GM18519 (cell line): ENCODE results near the gene AUTS2.

Experiments
- ATAC-seq: cut with Tn5 transposase; IDR thresholded peaks from one replicate; pipeline ENCODE4 v1.9.1; 2021; ENCODE audit warnings: mild to moderate bottlenecking, moderate library complexity; ENCODE audit not compliant: unreplicated experiment, low FRiP score

Gene AUTS2

GRCh38 chr7:70752794-70753241, 1154.5 kb downstream of the AUTS2 start:
- ATAC-seq = no peak

GRCh38 chr7:70756789-70757188, 1158.5 kb downstream of the AUTS2 start:
- no peak for ATAC-seq

- ATAC-seq = no peak
Measured at GRCh38 chr7:70758646-70759045, 1160.4 kb downstream of the AUTS2 start.

GRCh38 chr7:70759674-70760073, 1161.4 kb downstream of the AUTS2 start:
- ATAC-seq = no peak

GRCh38 chr7:70761711-70762328, 1163.5 kb downstream of the AUTS2 start:
- ATAC-seq = no peak

GRCh38 chr7:70762696-70763095, 1164.4 kb downstream of the AUTS2 start:
- ATAC-seq = no peak

- ATAC-seq = peak; percentile 72
Measured at GRCh38 chr7:70763961-70764691, 1165.9 kb downstream of the AUTS2 start.

- no peak for ATAC-seq
Measured at GRCh38 chr7:70764701-70765208, 1166.5 kb downstream of the AUTS2 start.

- no peak for ATAC-seq
Measured at GRCh38 chr7:70765651-70766050, 1167.4 kb downstream of the AUTS2 start.

- no peak for ATAC-seq
Measured at GRCh38 chr7:70766109-70766508, 1167.8 kb downstream of the AUTS2 start.

- ATAC-seq = no peak
Measured at GRCh38 chr7:70766694-70767093, 1168.4 kb downstream of the AUTS2 start.

GRCh38 chr7:70770154-70770553, 1171.9 kb downstream of the AUTS2 start:
- no peak for ATAC-seq

GRCh38 chr7:70771451-70771850, 1173.2 kb downstream of the AUTS2 start:
- ATAC-seq = no peak

- no peak for ATAC-seq
Measured at GRCh38 chr7:70772891-70773290, 1174.6 kb downstream of the AUTS2 start.

- no peak for ATAC-seq
Measured at GRCh38 chr7:70773406-70773805, 1175.1 kb downstream of the AUTS2 start.

- ATAC-seq = no peak
Measured at GRCh38 chr7:70774950-70775527, 1176.8 kb downstream of the AUTS2 start.

GRCh38 chr7:70775570-70776156, 1177.4 kb downstream of the AUTS2 start:
- peak; percentile 46 for ATAC-seq

- ATAC-seq = no peak
Measured at GRCh38 chr7:70776627-70777101, 1178.4 kb downstream of the AUTS2 start.

GRCh38 chr7:70777251-70777650, 1179.0 kb downstream of the AUTS2 start:
- no peak for ATAC-seq

- no peak for ATAC-seq
Measured at GRCh38 chr7:70778585-70778984, 1180.3 kb downstream of the AUTS2 start.

- no peak for ATAC-seq
Measured at GRCh38 chr7:70779321-70779720, 1181.0 kb downstream of the AUTS2 start.
